Mesenchymal stem cell (in vitro differentiated cells and primary cell): ENCODE results near the gene PCYT2.
A peak's percentile ranks its signal among the peaks of the same experiment; 100 is the strongest.

Experiments used
- DNase-seq: peaks from one replicate; pipeline ENCODE4 v3.0.0-alpha.2; 2013
- H2AFZ ChIP-seq: one replicate; pipeline ENCODE4 v1.6.1; 2013; ENCODE audit warnings: low read depth, mild to moderate bottlenecking, control low read depth, inconsistent platforms, low read length, moderate library complexity
- H2AK5ac ChIP-seq: 2 replicates; pipeline ENCODE4 v1.6.1; 2013; ENCODE audit warnings: low read length, moderate library complexity, mild to moderate bottlenecking, inconsistent platforms; ENCODE audit not compliant: severe bottlenecking
- H2BK120ac ChIP-seq: one replicate; pipeline ENCODE4 v1.6.1; 2013; ENCODE audit warnings: low read depth, mild to moderate bottlenecking, inconsistent platforms, low read length, moderate library complexity
- H2BK12ac ChIP-seq, 2 experiments: one replicate each; pipeline ENCODE4 v1.6.1; 2013; ENCODE audit warnings: inconsistent platforms in 2 of 2, low read length in 2 of 2, mild to moderate bottlenecking in 2 of 2, moderate library complexity in 2 of 2, control low read depth in 1 of 2
- H2BK15ac ChIP-seq: one replicate; pipeline ENCODE4 v1.6.1; 2013; ENCODE audit warnings: mild to moderate bottlenecking, low read depth, inconsistent platforms; ENCODE audit not compliant: poor library complexity, severe bottlenecking
- H2BK5ac ChIP-seq: 2 replicates; pipeline ENCODE4 v1.6.1; 2013; ENCODE audit warnings: low read depth, mild to moderate bottlenecking, low read length, control low read depth, inconsistent platforms; ENCODE audit not compliant: poor library complexity, severe bottlenecking
- H3K14ac ChIP-seq, 2 experiments: one replicate each; pipeline ENCODE4 v1.6.1; 2013; ENCODE audit warnings: inconsistent platforms in 2 of 2, low read length in 2 of 2, control low read depth in 1 of 2, mild to moderate bottlenecking in 1 of 2, moderate library complexity in 1 of 2
- H3K18ac ChIP-seq, 2 experiments: one replicate each; pipeline ENCODE4 v1.6.1; 2013; ENCODE audit warnings: inconsistent platforms in 2 of 2, low read length in 2 of 2, control low read depth in 1 of 2, low read depth in 1 of 2, mild to moderate bottlenecking in 1 of 2
- H3K23ac ChIP-seq, 2 experiments: one replicate each; pipeline ENCODE4 v1.6.1; 2013; ENCODE audit warnings: inconsistent platforms in 2 of 2, low read length in 2 of 2, mild to moderate bottlenecking in 2 of 2, moderate library complexity in 2 of 2, control low read depth in 1 of 2
- H3K27ac ChIP-seq: 2 replicates; pipeline ENCODE4 v1.5.1; 2013; ENCODE audit warnings: mild to moderate bottlenecking, moderate library complexity, low read length, control low read depth, inconsistent platforms; ENCODE audit not compliant: poor library complexity, severe bottlenecking
- H3K27me3 ChIP-seq, 2 experiments: 2 replicates each; pipeline versions ENCODE4 v1.6.1 to v1.7.0; 2013; ENCODE audit warnings: low read length in 2 of 2, mild to moderate bottlenecking in 2 of 2, moderate library complexity in 2 of 2, control low read depth in 1 of 2, inconsistent platforms in 1 of 2; ENCODE audit not compliant: control insufficient read depth in 1 of 2, insufficient read depth in 1 of 2
- H3K36me3 ChIP-seq, 2 experiments: 2 replicates each; pipeline versions ENCODE4 v1.6.1 to v1.7.0; 2013; ENCODE audit warnings: low read length in 2 of 2, control low read depth in 1 of 2, inconsistent platforms in 1 of 2, low read depth in 1 of 2, mild to moderate bottlenecking in 1 of 2; ENCODE audit not compliant: insufficient read depth in 2 of 2, control insufficient read depth in 1 of 2
- H3K4ac ChIP-seq, 2 experiments: one replicate each; pipeline ENCODE4 v1.6.1; 2013; ENCODE audit warnings: inconsistent platforms in 2 of 2, low read length in 2 of 2, mild to moderate bottlenecking in 2 of 2, moderate library complexity in 2 of 2, control low read depth in 1 of 2, low read depth in 1 of 2
- H3K4me1 ChIP-seq: 2 replicates; pipeline ENCODE4 v1.6.1; 2013; ENCODE audit warnings: low read depth, low read length, control low read depth; ENCODE audit not compliant: control insufficient read depth, insufficient read depth
- H3K4me2 ChIP-seq: 2 replicates; pipeline ENCODE4 v1.6.1; 2013; ENCODE audit warnings: low read length, mild to moderate bottlenecking, inconsistent platforms; ENCODE audit not compliant: poor library complexity, severe bottlenecking
- H3K4me3 ChIP-seq, 2 experiments: 2 replicates each; pipeline versions ENCODE4 v1.5.1 to v1.7.0; 2013; ENCODE audit warnings: low read length in 2 of 2, mild to moderate bottlenecking in 2 of 2, control low read depth in 1 of 2, low read depth in 1 of 2; ENCODE audit not compliant: insufficient read depth in 1 of 2
- H3K79me1 ChIP-seq: replicated peaks from 2 replicates; pipeline ENCODE4 v1.6.1; 2013; ENCODE audit warnings: mild to moderate bottlenecking, control low read depth, low read length, inconsistent platforms; ENCODE audit not compliant: poor library complexity, severe bottlenecking
- H3K9ac ChIP-seq: 2 replicates; pipeline ENCODE4 v1.7.0; 2013; ENCODE audit warnings: mild to moderate bottlenecking, low read length, moderate library complexity
- H3K9me3 ChIP-seq: 2 replicates; pipeline ENCODE4 v1.7.0; 2013; ENCODE audit warnings: mild to moderate bottlenecking, low read length; ENCODE audit not compliant: control insufficient read depth
- H4K8ac ChIP-seq: one replicate; pipeline ENCODE4 v1.6.1; 2013; ENCODE audit warnings: inconsistent platforms, mild to moderate bottlenecking, low read length, moderate library complexity
- H4K91ac ChIP-seq: one replicate; pipeline ENCODE4 v1.6.1; 2013; ENCODE audit warnings: mild to moderate bottlenecking, low read length, inconsistent platforms
- WGBS: methylation state at CpG from one replicate; pipeline ENCODE4 v1.1.7; 2013; ENCODE audit warnings: mixed read lengths; 5-methylcytosine and 5-hydroxymethylcytosine counted together

PCYT2 gene

DNA sequence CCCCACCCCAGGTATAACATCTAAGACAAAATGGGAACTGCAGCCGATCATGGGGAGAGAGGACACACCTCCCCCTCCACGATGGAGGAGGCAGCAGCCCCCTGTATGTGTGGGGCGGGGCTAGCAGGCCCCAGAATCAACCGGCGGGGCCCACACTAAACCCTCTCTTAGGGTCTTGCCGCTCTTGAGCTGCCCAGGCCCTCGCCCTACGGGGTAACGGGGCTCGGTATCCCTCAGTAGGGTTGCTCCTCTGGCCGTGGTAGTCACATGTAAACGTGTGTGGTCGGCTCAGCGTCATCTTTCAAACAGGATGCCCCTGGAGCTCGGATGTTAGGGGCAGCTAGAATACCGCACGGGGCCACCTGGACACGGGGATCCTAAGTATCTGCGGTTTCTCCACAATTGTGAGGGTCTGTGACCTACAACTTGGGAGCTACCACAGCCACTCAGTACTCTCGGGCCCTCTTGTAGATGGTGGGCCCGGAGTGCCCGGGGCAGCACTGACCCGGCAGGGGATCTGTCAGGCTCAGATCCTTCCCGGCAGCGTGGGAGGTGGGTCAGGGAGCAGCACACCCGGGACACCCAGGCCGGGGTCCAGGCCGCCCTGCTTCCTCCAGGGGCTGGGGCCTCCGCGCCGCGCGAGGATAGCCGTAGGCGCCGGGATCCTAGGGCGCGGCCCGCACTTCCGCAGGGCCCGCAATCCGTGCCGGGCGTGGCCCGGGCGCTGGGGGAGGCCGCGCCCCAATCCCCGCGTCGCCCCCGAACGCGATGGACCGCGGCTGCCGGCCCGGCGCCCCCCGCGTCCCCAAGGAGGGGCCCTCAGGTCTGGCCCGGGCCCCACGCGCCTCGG is 40.8 kb downstream of the PCYT2 start:
- under 1% methylated on average over 42 of the region's 65 CpGs for WGBS
- Histone ChIP-seq H3K4me1 (peaks cover 57% of the 10 kb centered on the region), H3K79me1 (peaks cover 15% of the 10 kb centered on the region), H4K8ac (peak overlapping the region; percentile 73), H2AK5ac (peak overlapping the region; percentile 49), H3K4me2 (peak overlapping the region; percentile 77), H3K27me3 (no peaks in the 10 kb centered on the region), H2AFZ (no peak overlapping the region), H2BK12ac (peak overlapping the region in 1 of 2 experiments; percentile 61), H3K9ac (peak overlapping the region; percentile 92), H3K23ac (peak overlapping the region in 1 of 2 experiments; percentile 57), H4K91ac (peak overlapping the region; percentile 94), H3K27ac (peak overlapping the region; percentile 83), H3K9me3 (no peaks in the 10 kb centered on the region), H3K4ac (peak overlapping the region; percentile 97 to 99), H3K14ac (peak overlapping the region; percentile 77 to 96), H2BK120ac (peak overlapping the region; percentile 100), H3K4me3 (peak overlapping the region; percentile 82 to 88), H2BK5ac (peak overlapping the region; percentile 75), H3K36me3 (peaks cover 27 to 50% of the 10 kb centered on the region in 2 experiments), H2BK15ac (peak overlapping the region; percentile 33), H3K18ac (peak overlapping the region; percentile 81 to 96)
- DNase-seq: peak; percentile 71

DNA sequence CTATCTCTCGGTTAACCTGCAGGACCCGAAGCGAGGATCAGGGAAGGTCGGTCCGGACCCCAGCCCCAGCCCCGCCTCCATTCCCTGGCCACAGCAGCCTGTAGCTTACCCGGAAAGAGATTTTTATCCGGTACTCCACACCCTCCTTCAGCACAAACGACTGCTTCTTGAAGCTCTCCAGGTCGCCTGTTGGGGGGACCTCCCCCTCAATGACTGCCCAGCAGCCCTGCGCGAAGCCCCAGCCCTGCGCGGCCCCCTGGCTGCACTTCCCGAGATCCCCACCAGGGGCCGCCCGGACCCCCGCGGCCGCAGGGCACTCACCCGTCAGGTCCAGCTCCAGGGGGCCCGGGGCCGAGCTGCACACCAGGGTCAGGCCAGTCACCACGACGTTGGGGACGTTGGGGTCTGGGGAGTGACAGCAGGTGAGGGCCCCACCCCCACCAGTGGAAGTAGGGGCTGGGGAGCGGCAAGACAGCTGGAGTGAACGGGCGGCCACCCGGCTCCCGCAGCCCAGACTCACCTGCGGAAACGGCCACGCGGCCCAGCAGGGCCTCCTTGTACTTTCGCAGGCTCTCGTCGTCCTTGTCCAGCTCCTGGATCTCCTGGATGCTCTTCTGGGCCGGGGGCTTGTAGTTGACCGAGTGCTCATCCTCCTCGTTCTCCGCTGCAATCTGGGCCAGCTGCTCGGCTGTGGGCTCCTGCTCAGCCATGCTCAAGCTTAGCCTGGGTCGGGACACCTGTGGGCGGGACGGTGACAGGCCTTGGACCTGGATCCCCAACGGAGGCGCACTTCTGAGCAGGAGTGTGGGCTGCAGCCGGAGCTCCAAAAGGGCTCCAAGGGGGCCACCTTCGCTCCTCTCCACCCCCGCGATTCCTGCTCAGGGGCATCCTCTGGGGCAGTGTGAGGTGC is 41.7 kb downstream of the PCYT2 start:
- Histone ChIP-seq H3K36me3 (peaks cover 29 to 53% of the 10 kb centered on the region in 2 experiments), H4K91ac (peak overlapping the region; percentile 36), H3K27me3 (no peaks in the 10 kb centered on the region), H3K14ac (peak overlapping the region in 1 of 2 experiments; percentile 87), H2BK15ac (peak overlapping the region; percentile 60), H3K4ac (peak overlapping the region; percentile 57 to 99), H3K4me2 (peak overlapping the region; percentile 77), H2BK12ac (peak overlapping the region; percentile 14 to 57), H3K18ac (peak overlapping the region; percentile 81 to 96), H2BK120ac (no peak overlapping the region), H3K4me3 (peak overlapping the region; percentile 82 to 88), H2AFZ (no peak overlapping the region), H3K9ac (peak overlapping the region; percentile 92), H3K79me1 (peaks cover 14% of the 10 kb centered on the region), H2BK5ac (no peak overlapping the region), H2AK5ac (peak overlapping the region; percentile 78), H3K27ac (peak overlapping the region; percentile 91), H3K4me1 (peaks cover 58% of the 10 kb centered on the region), H4K8ac (peak overlapping the region; percentile 78), H3K23ac (peak overlapping the region; percentile 21 to 53), H3K9me3 (no peaks in the 10 kb centered on the region)
- peak; percentile 70 for DNase-seq
- WGBS: 27% methylated on average over 50 of the region's 52 CpGs

GRCh38 chr17:81868674-81869220 is 42.5 kb downstream of the PCYT2 start:
- Histone ChIP-seq H3K36me3 (peaks cover 30 to 60% of the 10 kb centered on the region in 2 experiments), H3K9ac (peak overlapping the region; percentile 92), H2BK15ac (peak overlapping the region; percentile 12), H2BK120ac (no peak overlapping the region), H3K4me3 (peak overlapping the region in 1 of 2 experiments; percentile 82), H2AFZ (no peak overlapping the region), H3K14ac (peak overlapping the region in 1 of 2 experiments; percentile 15), H3K27me3 (no peaks in the 10 kb centered on the region), H3K4ac (peak overlapping the region in 1 of 2 experiments; percentile 57), H3K79me1 (peaks cover 18% of the 10 kb centered on the region), H3K23ac (peak overlapping the region in 1 of 2 experiments; percentile 21), H2BK12ac (peak overlapping the region; percentile 14 to 57), H2BK5ac (no peak overlapping the region), H2AK5ac (peak overlapping the region; percentile 78), H3K4me2 (peak overlapping the region; percentile 77), H3K18ac (peak overlapping the region; percentile 66 to 75), H4K8ac (peak overlapping the region; percentile 78), H3K9me3 (no peaks in the 10 kb centered on the region), H3K4me1 (peaks cover 62% of the 10 kb centered on the region), H3K27ac (peak overlapping the region; percentile 91), H4K91ac (peak overlapping the region; percentile 36)
- WGBS: 39% methylated on average over 28 of the region's 30 CpGs
- DNase-seq: peak; percentile 92
